Bone marrow (tissue), 2 donors: Measurements from ENCODE around the gene KATNB1.
"Not testable (repeated sequence)": the region's sequence is repeated elsewhere in the genome, so short reads cannot be mapped to it uniquely, and the experiment has no call there.

ENCODE experiments used
- DNase-seq, 2 donors: peaks; one replicate each; lab custom pipeline; 2025; lab: John Stamatoyannopoulos, UW

Gene KATNB1

DNA sequence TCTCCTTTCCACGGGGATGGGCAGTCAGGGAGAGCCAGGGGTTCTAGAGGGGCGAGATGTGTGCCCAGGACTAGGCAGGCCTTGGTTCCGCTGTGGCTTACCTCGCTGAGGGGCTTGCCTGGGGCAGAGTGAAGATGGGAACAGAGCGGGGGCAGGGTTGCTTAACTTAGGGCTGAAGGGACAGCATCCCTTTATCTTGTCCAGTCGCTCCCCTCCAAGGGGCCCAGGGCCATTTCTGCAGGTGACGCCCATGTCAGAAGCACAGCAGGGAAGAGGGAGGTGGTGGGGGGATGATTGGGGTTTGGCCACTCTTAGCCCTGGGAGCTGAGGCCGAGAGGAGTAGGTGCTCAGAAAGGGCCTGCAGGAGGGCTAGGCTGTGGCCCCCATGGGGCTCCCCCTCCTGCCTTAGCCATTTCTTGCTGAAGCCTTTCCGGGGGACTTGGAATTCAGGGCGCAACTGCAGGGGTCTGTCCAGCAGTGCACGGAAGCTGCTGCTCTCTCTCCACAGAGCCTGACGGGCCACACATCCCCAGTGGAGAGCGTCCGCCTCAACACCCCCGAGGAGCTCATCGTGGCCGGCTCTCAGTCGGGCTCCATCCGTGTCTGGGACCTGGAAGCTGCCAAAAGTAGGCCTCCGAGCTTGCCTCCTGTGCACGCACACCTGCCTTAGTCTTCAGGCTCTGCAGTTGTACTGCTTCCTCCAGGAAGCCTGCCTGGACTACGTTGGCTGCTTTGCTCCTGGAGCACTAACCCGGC is 8.5 kb downstream of the KATNB1 start:
- no peak for DNase-seq

- no peak for DNase-seq
These were observed 9.0 kb downstream of the KATNB1 start for GRCh38 chr16:57744642-57744903.

DNA sequence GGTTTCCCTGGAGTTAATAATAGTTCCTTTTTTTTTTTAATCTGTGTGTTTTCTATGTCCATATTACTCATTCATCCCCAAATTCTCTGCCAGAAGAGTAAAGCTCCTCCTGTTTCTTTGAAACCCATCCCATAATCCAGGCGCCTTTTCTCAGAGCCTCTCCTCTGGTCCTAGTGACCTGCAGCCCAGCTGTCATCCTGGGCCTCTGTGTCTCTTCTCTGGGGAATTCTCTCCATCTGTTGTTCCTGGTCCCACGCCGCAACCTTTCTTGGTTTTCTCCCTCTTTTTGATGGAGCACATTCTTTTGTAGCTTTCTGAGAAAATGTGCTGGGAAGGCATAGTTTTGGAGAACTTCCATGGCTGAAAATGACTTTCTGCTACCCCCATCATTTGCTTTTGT is 10.2 kb downstream of the KATNB1 start:
- DNase-seq, result no peak

DNA sequence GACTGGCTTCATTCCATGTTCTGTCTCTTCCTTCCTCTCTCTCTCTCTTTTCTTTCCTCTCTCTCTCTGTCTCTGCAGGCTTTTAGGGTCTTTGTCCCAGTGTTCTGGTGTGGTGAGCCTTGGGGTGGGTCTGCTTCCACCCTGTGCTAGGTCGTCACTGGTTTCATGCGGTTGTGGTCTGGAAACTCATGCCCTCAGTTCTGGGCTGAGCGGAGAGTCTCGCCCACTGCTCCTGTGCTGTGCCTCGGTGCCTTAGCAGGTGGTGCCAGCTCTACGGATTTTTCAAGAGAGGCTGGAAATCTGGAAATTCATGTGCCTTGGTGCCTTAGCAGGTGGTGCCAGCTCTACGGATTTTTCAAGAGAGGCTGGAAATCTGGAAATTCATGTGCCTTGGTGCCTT is 10.7 kb downstream of the KATNB1 start:
- DNase-seq, result not testable (repeated sequence)

- no peak for DNase-seq
These were observed 11.5 kb downstream of the KATNB1 start for GRCh38 chr16:57747091-57747490.

DNA sequence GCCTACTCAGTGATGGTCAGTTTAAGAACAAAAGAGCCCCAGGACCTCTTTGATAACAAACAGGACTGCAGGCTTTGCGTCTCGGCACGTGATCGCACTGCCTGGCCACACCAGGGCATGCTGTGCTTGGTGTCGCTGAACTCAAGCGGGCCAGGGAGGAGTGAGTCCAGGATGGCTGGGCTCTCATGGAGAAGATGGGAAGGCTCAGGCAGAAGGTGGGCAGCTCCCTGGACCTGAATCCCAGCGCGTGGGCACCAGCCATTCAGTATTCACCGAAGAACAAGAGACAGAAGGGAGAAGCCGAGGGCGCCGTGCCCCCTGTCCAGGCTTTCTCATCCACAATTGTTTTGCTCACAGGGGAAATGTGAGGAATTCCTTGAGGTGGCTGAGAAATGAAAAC is 11.9 kb downstream of the KATNB1 start:
- DNase-seq, result no peak

GRCh38 chr16:57747996-57748395 is 12.4 kb downstream of the KATNB1 start:
- no peak for DNase-seq

DNA sequence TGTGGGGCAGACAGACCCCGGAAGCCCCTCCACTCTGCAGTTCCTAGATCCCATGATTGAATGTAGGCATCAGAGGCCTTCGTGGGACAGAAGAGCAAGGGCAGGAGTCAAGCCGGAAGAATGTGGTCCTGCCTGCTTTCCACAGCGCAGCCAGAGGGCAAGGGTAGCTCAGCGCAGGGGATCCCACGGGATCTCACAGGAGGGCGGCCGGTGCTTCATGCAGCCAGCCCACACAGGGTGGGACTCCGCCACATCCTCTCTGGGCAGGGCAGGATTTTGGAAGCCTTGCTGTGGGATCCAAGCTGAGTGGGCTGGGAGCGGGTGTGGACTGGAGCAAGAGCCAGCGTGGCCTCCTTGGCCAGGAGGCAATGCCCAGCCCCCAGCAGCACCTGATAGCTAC is 13.0 kb downstream of the KATNB1 start:
- DNase-seq, result no peak

DNA sequence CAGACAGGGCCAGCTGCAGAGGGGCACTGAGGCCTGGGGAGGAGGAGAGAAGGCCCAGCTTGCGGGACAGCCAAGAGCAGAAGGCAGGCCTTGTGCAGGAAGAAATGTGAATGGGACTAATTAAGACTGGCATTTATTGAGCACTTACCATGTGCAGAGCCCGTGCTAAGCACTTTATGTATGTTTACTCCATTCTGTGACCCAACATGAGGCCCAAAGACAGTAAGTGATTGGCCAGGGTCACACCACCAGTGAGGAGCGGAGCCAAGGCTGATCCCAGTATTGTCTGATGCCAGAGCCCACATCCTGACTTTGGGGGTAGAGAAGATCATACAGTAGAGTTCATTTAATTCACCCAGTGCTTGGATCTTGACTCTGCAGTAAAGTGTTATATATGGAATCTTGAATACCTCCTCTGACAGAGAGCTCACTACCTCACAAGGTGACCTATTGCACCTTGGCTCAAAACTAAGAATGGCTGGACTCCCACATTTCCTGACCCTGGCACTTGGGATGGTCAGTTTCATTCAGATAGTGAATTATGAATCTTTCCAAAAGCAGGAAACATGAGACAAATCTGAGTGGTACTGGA is 13.6 kb downstream of the KATNB1 start:
- DNase-seq, result no peak

- DNase-seq, result no peak
These were observed 14.4 kb downstream of the KATNB1 start for GRCh38 chr16:57749856-57750452.

DNA sequence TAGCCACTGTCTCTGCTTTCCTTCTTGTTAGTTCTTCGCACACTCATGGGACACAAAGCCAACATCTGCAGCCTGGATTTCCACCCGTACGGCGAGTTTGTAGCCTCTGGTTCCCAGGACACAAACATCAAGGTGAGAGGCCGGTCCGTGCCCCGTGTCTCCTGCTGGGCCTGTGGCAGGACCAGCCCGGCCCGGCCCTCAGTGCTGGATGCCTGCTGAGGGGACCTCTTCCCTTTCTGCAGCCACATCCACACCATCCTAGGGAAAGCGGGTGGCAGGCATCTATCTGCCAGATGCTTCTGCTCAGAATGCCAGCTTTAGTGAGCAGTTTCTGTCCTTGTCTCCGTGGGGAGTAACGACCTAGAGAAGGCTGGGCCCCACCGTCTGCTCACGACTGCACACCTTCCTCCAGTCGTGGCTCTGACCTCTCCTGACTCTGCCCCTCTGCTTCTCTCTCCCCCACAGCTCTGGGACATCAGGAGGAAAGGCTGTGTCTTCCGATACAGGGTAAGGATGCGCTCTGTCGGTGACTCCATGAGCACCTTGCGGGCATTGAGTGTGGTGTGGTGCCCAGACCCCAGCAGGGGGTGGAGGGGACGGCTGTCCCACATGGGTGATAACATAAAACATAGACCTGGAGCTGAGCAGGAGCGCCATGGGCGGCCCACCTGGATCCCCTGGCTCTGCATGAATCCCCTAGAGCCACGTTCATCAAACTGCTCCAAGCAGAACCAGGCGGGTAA is 15.4 kb downstream of the KATNB1 start:
- no peak for DNase-seq

- no peak for DNase-seq
These were observed 16.1 kb downstream of the KATNB1 start for GRCh38 chr16:57751539-57752202.

DNA sequence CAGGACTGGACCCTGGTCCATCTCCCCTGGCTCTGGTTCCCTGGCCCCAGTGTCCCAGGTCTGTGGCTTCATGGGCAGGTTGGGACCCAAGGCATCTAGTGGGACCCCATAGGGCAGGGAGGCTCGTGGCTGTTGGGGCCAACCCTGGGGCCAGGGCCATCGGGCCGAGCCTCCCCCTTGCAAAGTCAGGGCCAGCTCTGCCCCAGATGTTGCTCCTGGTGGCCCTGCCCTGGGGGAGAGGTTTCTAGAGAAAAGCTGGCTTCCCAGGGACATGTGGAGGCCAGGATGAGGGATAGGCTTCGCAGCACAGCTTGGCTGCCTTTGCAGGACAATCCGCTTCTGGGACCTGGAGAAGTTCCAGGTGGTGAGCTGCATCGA is 16.6 kb downstream of the KATNB1 start:
- no peak for DNase-seq

DNA sequence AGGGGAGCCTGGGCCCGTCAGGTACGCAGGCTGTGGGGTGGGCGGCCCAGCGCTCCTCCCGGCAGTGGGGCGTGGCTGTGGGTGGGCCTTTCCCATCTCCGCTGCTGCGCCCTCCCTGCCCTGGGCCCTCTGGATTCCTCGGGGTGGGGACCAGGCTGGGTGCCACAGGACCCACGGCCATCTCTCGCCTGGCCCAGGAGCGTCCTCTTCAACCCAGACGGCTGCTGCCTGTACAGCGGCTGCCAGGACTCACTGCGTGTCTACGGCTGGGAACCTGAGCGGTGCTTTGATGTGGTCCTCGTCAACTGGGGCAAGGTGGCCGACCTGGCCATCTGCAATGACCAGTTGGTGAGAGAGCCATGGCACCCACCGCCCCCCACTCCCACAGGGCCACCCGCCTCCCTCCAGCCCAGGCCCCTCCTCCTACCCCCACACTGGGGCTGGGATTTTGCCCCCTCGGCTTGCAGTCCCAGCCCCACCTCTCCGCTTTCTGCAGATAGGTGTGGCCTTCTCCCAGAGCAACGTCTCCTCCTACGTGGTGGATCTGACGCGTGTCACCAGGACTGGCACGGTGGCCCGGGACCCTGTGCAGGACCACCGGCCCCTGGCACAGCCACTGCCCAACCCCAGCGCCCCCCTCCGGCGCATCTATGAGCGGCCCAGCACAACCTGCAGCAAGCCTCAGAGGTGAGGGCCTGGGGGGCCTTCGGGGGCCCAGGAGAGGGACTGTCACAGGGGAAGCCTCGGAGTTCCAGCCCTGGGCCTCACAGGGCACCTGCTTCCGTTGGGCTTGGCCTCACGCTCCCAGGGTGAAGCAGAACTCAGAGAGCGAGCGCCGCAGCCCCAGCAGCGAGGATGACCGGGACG is 17.2 kb downstream of the KATNB1 start:
- no peak for DNase-seq

- DNase-seq, result no peak
These were observed 18.1 kb downstream of the KATNB1 start for GRCh38 chr16:57753448-57754353.

GRCh38 chr16:57754354-57755060 is 18.9 kb downstream of the KATNB1 start:
- no peak for DNase-seq

- no peak for DNase-seq
These were observed 19.6 kb downstream of the KATNB1 start for GRCh38 chr16:57755061-57755684.

GRCh38 chr16:57755726-57756423 is 20.3 kb downstream of the KATNB1 start:
- DNase-seq, result no peak
